Right lobe of liver (tissue), 6 donors: ENCODE results near the gene ERGIC1. TPM values are rescaled to one million over a fixed set of nuclear protein-coding genes. Genes with fewer than 3 reads are reported as not detected.
A peak's percentile ranks its signal among the peaks of the same experiment; 100 is the strongest.

ENCODE experiments used
- ATAC-seq, 4 donors: fragments of 200-7000 bp; cut with Tn5 transposase; one replicate each; pipeline ENCODE4 v1.9.1; 2020; ENCODE audit warnings: mild to moderate bottlenecking in 4 of 4, moderate library complexity in 4 of 4
- DNase-seq, 3 donors: peaks; one replicate each; pipeline ENCODE4 v3.0.0-alpha.2; 2020
- H3K27ac ChIP-seq, 3 donors: fragments of 200-600 bp; one replicate each; pipeline ENCODE4 v1.8.0; 2022
- H3K27me3 ChIP-seq, 2 donors: fragments of 200-600 bp; one replicate each; pipeline ENCODE4 v1.8.0; 2022
- H3K36me3 ChIP-seq, 4 donors: fragments of 200-600 bp; sonication (generic) in 1 of 4; one replicate each; pipeline versions ENCODE4 v1.5.1 to v1.8.0; 2017 to 2022; ENCODE audit warnings: control low read depth in 1 of 4
- H3K4me1 ChIP-seq, 4 donors: fragments of 200-600 bp; sonication (generic) in 1 of 4; one replicate each; pipeline versions ENCODE4 v1.5.1 to v1.8.0; 2017 to 2022; ENCODE audit warnings: control low read depth in 1 of 4
- H3K4me3 ChIP-seq, 3 donors: fragments of 200-600 bp; one replicate each; pipeline ENCODE4 v1.8.0; 2022
- H3K9me3 ChIP-seq, 4 donors: fragments of 200-600 bp; sonication (generic) in 1 of 4; one replicate each; pipeline versions ENCODE4 v1.5.1 to v1.8.0; 2017 to 2022; ENCODE audit warnings: control low read depth in 1 of 4
- POLR2A ChIP-seq: fragments of 450-650 bp; IDR thresholded peaks from one replicate; pipeline ENCODE4 v1.6.1; 2017; ENCODE audit warnings: antibody characterized with exemption, mild to moderate bottlenecking
- WGBS: methylation state at CpG from one replicate; pipeline ENCODE4 v1.1.6; 2018; ENCODE audit warnings: low coverage, low lambda C conversion rate; ENCODE audit not compliant: insufficient coverage; ENCODE audit errors: missing lambda C conversion rate; 5-methylcytosine and 5-hydroxymethylcytosine counted together
- intact Hi-C, 2 donors: fragments of 100-400 bp; cut with DNase I; formaldehyde crosslinking; loops; one replicate each; pipeline versions ENCODE4 v1.11.2 to v1.14.1; 2022
- small RNA-seq, 2 experiments: library from RNA; depleted of rRNA; stranded (forward); fragments of <200 nt; gene quantifications; one replicate each; pipeline ENCODE3, GENCODE V24; 2016
- total RNA-seq, 6 experiments: library from RNA; depleted of rRNA in 2 of 6; stranded (reverse); fragments of >200 nt in 2 of 6; fragmentation: NEBNext Ultra II Directional in 3 of 6; extraction: Animal tissue kit (Norgen Biotek cat#: 25700) in 3 of 6; gene quantifications; one replicate each; pipeline versions ENCODE4 v1.1.0 to v1.2.4, GENCODE V29; 2016 to 2023
- TF ChIP-seq, protein P1 (sequence below), 4 donors: fragments of 200-600 bp in 3 of 4; fragments of 450-650 bp in 1 of 4; IDR thresholded peaks; one replicate each; pipeline versions ENCODE4 v1.5.1 to v1.8.0; 2016 to 2022; ENCODE audit warnings: antibody characterized with exemption in 4 of 4, mild to moderate bottlenecking in 2 of 4
- donor health status: DM: no; HTN: yes; CAD: no.
- donor health status: DM: no; HTN: no; CAD: no.
- donor health status: DM: no; HTN: no; CAD: no.
- donor health status: DM: no; HTN: yes; CAD: no.
- donor health status: DM: no; HTN: yes; CAD: no.

The ERGIC1 gene
- total RNA-seq, 6 experiments from 2014 or later: 103 to 264 (median 154) TPM

DNA sequence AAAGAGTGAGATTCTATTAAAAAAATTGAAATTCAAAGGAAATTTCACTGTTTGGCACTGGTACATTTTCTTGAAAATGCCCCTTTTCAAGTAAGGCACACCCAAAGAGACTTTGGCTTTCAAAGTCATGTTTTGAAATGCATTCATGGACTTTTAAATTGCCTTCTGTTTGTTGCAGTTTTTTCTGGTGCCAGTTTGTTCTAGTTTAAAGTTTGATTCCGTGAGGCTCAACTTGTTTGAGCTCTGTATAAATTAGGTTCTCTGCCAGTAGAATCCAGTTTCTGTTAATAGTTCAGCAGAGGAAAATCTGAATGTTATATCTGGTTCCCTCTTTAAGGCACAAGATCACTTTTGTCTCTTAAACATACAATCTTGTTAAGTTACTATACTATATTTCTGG, 165.9 kb downstream of the ERGIC1 start:
- Histone ChIP-seq H3K4me1 (peaks cover 0 to 16% (median 0%) of the 10 kb centered on the region in 4 donors), H3K4me3 (no peak overlapping the region), H3K36me3 (peaks cover 0 to 18% (median 1%) of the 10 kb centered on the region in 4 donors), H3K9me3 (no peaks in the 10 kb centered on the region), H3K27ac (peak overlapping the region in 1 of 3 donors; percentile 15), H3K27me3 (no peaks in the 10 kb centered on the region)
- whole genome bisulfite sequencing: 28% methylated on average over 1 of the region's 1 CpG
- ATAC-seq (peak; percentile 6 to 60 (median 46)), DNase-seq (no peak)
- TF ChIP-seq, protein P1, sequence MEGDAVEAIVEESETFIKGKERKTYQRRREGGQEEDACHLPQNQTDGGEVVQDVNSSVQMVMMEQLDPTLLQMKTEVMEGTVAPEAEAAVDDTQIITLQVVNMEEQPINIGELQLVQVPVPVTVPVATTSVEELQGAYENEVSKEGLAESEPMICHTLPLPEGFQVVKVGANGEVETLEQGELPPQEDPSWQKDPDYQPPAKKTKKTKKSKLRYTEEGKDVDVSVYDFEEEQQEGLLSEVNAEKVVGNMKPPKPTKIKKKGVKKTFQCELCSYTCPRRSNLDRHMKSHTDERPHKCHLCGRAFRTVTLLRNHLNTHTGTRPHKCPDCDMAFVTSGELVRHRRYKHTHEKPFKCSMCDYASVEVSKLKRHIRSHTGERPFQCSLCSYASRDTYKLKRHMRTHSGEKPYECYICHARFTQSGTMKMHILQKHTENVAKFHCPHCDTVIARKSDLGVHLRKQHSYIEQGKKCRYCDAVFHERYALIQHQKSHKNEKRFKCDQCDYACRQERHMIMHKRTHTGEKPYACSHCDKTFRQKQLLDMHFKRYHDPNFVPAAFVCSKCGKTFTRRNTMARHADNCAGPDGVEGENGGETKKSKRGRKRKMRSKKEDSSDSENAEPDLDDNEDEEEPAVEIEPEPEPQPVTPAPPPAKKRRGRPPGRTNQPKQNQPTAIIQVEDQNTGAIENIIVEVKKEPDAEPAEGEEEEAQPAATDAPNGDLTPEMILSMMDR (IDR thresholded peaks at IDR 0.05): no peak
- TF ChIP-seq POLR2A: no peak
- intact Hi-C loops: loop anchor here in 1 of 2 donors (10.0 kb wide), 1 partner anchor 45 kb away; no protein-coding TSS in a partner anchor

DNA sequence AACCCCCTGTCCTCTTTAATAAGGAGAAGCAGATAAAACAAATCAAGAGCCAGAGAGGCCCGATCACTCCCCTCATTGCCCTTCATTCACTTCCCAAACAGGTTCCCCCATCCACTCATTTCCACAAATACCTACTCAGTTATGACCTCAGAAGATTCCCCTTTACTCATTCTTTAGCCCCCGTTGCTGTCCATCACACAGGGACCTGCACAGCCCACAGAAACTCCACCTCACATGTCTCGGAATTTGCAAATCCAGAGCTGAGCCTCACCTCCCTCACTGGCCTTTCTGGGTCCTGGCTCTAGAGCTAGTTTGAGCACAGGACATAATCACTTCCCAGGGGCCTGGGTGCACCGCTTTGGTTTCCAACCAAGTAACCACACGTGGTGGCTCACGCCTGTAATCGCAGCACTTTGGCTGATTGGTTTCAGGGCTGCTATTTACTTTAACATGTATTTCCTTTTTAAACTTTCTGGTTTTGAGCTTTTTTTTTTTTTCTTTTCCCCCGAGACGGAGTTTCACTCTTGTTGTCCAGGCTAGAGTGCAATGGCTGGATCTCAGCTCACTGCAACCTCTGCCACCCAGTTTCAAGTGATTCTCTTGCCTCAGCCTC, 167.3 kb downstream of the ERGIC1 start:
- Histone ChIP-seq H3K4me1 (peaks cover 0 to 16% (median 0%) of the 10 kb centered on the region in 4 donors), H3K27me3 (no peaks in the 10 kb centered on the region), H3K4me3 (no peak overlapping the region), H3K9me3 (no peaks in the 10 kb centered on the region), H3K36me3 (peaks cover 0 to 5% (median 0%) of the 10 kb centered on the region in 4 donors), H3K27ac (no peak overlapping the region)
- ATAC-seq: no peak
- peak in 1 of 3 donors; percentile 33 for DNase-seq
- TF ChIP-seq POLR2A: no peak
- TF ChIP-seq, protein P1 (IDR thresholded peaks at IDR 0.05): no peak
- 87% methylated on average over 8 of the region's 9 CpGs for WGBS
- intact Hi-C loops: no loop called here

Small RNAs within 50 kb of the gene (small RNA-seq; reads per million reads assigned to genes)
- gene AC022217.4: 0 reads per million in 2 experiments

Other genes with a start within 250 kb of the ERGIC1 start
- 1 to 10 TPM; 4.9 to 9.8 (median 6.4) TPM for gene NEURL1B, start 193.0 kb upstream of the ERGIC1 start, total RNA-seq
- 100 to 1,000 TPM; 106 to 407 (median 232) TPM for gene DUSP1, start 63.1 kb upstream of the ERGIC1 start, total RNA-seq
- gene RPL26L1, start 125.2 kb downstream of the ERGIC1 start, total RNA-seq: 10 to 100 TPM; 14.2 to 33.4 (median 19.2) TPM
- 100 to 1,000 TPM in 5 of 6 experiments, 10 to 100 TPM in 1; 83.1 to 202 (median 116) TPM for gene ATP6V0E1, start 149.5 kb downstream of the ERGIC1 start, total RNA-seq
- gene CREBRF, start 222.1 kb downstream of the ERGIC1 start, total RNA-seq: 10 to 100 TPM in 4 of 6 experiments, 1 to 10 TPM in 2; 6.5 to 15.7 (median 12.6) TPM